Right ventricle myocardium inferior (tissue), 1 donor: ENCODE results near the gene DSTYK. TPM values are rescaled to one million over a fixed set of nuclear protein-coding genes. Genes with fewer than 3 reads are reported as not detected.
"Not testable (repeated sequence)": the region's sequence is repeated elsewhere in the genome, so short reads cannot be mapped to it uniquely, and the experiment has no call there.

ENCODE experiments used
- ATAC-seq: fragments of 200-7000 bp; cut with Tn5 transposase; one replicate; pipeline ENCODE4 v1.9.1; 2020; ENCODE audit warnings: mild to moderate bottlenecking, moderate library complexity
- DNase-seq: peaks from one replicate; pipeline ENCODE4 v3.0.0; 2021; ENCODE audit errors: missing footprints
- intact Hi-C: fragments of 100-400 bp; cut with DNase I; formaldehyde crosslinking; loops from one replicate; pipeline ENCODE4 v1.11.0; 2022
- total RNA-seq: library from RNA; stranded (reverse); fragmentation: NEBNext Ultra II Directional; extraction: Animal tissue kit (Norgen Biotek cat#: 25700); gene quantifications from one replicate; pipeline ENCODE4 v1.2.1, GENCODE V29; 2021
- donor health status: DM: no; HTN: yes; CAD: no; lungs with severe emphysema.

Gene DSTYK
- total RNA-seq, 1 donor from 2014 or later, result 5.2 TPM

DNA sequence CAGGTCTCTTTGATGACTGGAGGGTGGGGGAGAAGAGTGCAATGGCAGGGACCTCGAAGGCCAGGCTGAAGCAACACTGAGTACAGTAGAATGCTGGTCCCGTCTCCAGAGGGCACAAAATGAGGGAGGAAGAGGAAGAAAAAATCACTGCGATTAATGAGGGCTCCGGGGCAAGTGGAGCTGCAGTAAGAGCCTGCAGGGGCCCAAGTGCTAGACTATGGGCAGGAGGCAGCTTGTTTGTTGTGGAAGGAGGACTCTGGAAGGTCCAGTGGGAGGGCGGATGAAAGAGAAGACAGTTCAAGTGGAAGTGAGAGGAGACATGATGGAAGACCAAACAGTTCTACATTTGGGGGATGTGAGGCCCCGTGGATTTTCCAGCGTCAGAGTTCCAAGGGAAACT is 33.6 kb upstream of the DSTYK start:
- intact Hi-C loops, result no loop called here
- DNase-seq (no peak), ATAC-seq (no peak)

GRCh38 chr1:205244384-205244783 is 32.9 kb upstream of the DSTYK start:
- DNase-seq (no peak), ATAC-seq (no peak)
- intact Hi-C loops, result no loop called here

GRCh38 chr1:205243350-205244191 is 32.1 kb upstream of the DSTYK start:
- DNase-seq (no peak), ATAC-seq (no peak)
- intact Hi-C loops, result no loop called here

DNA sequence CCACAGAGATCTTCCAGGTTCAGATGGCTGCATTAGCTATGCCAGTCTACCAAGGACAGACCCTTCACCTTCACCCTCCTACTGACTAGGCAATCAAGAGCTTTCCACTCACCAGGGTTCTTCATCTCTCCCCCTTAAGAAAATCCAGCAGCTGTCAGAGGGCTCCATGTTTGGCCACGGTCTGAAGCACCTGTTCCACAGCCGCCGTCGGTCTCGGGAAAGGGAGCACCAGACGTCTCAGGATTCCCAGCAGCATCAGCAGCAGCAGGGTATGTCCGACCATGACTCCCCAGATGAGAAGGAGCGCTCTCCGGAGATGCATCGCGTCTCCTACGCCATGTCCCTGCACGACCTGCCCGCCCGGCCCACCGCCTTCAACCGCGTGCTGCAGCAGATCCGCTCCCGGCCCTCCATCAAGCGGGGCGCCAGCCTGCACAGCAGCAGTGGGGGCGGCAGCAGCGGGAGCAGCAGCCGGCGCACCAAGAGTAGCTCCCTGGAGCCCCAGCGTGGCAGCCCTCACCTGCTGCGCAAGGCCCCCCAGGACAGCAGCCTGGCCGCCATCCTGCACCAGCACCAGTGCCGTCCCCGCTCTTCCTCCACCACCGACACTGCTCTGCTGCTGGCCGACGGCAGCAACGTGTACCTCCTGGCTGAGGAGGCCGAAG is 30.0 kb upstream of the DSTYK start:
- ATAC-seq, result no peak
- intact Hi-C loops, result no loop called here
- DNase-seq, result no peak

GRCh38 chr1:205240569-205240968 is 29.1 kb upstream of the DSTYK start:
- no peak for ATAC-seq
- intact Hi-C loops, result no loop called here

DNA sequence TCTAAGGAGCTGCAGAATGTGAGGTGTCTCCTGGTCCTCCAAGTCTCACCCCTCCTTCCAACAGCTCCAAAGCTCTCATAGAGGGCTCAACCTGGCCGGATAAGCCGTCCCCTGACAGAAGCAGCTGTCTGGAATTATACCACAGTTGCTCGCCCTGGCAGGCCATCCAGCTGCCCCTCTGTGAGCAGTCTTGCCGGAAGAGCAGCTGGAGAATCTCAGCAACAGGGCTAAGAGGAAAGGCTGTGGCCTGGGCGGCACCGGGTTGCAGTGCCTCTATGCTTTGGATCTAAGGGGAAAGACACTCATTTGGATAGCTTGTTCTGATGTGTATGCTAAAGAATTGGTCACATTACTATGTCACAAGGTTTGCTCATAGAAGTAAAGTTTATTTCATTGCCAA is 28.6 kb upstream of the DSTYK start:
- ATAC-seq (no peak), DNase-seq (no peak)
- intact Hi-C loops, result no loop called here

More at GRCh38 chr1:205240569-205240968, 29.1 kb upstream of the DSTYK start:
- no peak for DNase-seq

DNA sequence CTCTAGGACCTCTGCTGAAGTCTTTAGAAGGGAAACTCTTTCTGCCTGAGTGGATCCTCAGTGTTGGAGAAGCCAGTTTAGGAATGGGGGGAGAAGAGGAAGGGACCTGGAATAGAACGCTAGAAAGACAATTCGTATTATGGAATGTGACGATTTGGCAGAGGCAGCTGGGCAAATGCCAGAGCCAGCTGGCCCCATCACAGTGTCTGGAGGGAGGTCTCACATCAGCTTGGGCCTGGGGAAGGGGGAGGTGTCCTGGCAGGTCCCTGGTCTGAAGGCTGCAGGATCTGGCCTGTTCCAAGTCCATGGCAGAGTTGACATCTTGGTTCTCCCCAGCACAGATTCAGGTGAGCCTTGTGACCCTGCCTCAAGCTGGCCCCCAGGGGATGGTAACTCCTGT is 27.6 kb upstream of the DSTYK start:
- no peak for ATAC-seq
- intact Hi-C loops, result no loop called here
- DNase-seq, result no peak

GRCh38 chr1:205237526-205238484 is 26.3 kb upstream of the DSTYK start:
- intact Hi-C loops, result no loop called here

GRCh38 chr1:205236951-205237475 is 25.5 kb upstream of the DSTYK start:
- ATAC-seq, result peak; percentile 10
- intact Hi-C loops, result no loop called here
- DNase-seq, result no peak

More at GRCh38 chr1:205237526-205238484, 26.3 kb upstream of the DSTYK start:
- ATAC-seq (peak; percentile 33), DNase-seq (no peak)

DNA sequence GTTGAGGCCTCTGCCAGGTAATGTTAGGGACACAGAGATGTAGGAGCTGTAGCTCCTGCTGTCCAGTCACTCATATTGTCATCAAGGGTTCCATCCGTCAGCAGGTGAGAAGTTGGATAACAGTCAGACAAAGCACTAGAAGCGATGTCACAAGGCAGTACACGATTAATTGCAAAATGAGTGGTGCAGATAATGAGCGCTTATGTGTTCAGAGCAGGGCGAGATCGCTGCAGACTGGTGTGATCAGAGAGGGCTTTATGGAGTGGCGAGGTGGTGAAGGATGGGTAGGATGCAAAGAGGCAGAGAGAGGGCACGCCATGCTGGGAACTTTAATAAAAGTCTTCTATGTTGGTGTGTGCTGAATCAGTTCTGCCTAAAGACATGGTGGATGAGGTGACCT is 25.0 kb upstream of the DSTYK start:
- intact Hi-C loops, result no loop called here
- no peak for ATAC-seq
- DNase-seq, result no peak

DNA sequence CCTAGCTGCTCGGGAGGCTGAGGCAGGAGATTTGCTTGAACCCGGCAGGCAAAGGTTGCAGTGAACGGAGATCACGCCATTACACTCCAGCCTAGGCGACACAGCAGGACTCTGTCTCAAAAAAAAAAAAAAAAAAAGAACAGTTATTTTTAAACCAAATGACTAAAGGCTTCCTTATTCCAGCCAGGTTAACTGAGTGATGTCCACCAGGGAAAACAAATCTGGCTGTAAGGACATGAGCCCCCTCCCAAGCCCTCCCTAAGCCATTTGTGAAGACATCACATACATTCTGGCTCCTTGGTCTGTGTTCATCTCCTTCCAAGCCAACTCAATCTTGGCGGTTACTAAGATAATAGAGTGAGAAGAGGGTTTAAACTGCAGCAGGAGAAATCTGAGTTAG is 24.4 kb upstream of the DSTYK start:
- no peak for DNase-seq
- intact Hi-C loops, result no loop called here
- ATAC-seq, result no peak

DNA sequence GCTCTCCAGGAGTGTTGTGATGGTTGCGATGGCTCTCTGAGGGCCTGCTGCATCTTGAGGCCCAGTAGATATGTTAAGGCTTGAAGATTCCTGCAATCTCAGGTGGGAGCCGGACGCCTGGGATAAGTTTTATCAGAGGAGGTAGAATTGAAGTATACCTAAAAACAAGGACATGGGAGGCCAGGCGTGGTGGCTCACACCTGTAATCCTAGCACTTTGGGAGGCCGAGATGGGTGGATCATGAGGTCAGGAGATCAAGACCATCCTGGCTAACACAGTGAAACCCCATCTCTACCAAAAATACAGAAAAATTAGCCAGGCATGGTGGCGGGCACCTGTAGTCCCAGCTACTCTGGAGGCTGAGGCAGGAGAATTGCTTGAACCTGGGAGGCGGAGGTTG is 22.5 kb upstream of the DSTYK start:
- intact Hi-C loops, result not testable (repeated sequence)

DNA sequence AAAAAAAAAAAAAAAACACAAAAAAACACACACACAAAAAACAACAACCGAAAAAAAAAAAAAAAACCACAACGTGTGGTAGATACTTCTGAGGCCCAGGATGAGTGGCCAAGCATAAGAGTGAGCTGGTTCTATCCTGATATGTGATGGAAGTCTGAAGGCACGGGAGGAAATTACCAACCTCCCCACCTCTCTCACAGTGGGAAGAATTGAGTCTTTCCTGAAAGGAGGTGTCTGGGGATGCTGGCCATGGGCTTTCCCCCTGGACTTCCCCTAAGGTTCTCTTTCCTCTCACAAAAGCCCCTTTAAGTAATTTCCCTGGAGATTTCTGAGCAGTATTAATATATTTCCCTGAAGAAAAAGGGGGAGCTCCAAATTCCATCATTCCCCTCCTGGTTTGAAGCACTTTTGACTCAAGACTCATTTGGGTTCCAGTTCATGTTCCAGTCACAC is 21.5 kb upstream of the DSTYK start:
- DNase-seq (no peak), ATAC-seq (no peak)
- intact Hi-C loops, result no loop called here

More for the DNA sequence above, 22.5 kb upstream of the DSTYK start:
- ATAC-seq, DNase-seq: not testable (repeated sequence)

DNA sequence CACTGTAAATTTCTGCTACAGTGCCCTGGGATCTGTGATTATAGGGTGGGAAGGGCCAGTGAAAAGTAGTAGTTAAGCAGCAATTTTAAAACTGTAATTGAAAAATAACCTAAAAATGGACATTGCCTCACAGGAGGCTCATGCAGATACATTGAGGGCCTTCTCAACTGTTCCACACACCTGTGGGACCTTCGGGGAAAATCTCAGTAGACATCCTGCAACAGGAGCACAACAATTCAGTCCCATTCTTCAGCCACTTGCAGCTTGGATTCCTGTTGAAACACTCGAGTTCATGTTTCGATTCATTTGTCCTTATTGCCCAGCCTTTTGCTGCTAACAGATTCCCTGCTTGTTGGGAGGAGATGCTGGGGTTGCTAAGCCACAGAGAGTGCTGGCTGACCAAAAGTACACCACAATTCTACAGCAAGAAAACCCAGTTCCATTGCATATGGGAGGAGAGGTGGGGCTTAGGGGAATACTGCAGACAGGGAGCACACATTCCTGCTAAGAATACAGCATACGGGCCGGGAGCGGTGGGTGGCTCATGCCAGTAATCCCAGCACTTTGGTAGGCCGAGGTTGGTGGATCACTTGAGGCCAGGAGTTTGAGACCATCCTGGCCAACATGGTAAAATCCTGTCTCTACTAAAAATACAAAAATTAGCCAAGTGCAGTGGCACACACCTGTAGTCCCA is 20.8 kb upstream of the DSTYK start:
- DNase-seq (no peak), ATAC-seq (no peak)
- intact Hi-C loops, result no loop called here

DNA sequence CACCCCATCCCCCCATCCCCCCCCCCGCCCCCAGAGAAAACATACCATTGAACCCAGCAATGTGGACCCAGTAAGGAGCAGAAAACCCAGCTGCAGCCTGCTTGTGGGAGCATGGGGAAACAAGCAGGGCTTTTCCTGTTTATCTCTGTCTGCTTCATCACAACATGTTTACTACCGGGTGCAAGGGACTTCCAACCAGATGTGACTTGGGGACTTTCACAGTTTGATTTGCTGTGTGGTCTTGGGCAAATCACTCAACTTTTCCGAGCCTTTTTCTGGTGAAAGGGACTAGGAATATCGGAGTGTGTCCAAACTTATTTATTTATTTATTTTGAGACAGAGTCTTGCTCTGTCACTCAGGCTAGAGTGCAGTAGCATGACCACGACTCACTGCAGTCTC is 19.5 kb upstream of the DSTYK start:
- intact Hi-C loops, result no loop called here
- DNase-seq, result no peak
- ATAC-seq, result no peak

DNA sequence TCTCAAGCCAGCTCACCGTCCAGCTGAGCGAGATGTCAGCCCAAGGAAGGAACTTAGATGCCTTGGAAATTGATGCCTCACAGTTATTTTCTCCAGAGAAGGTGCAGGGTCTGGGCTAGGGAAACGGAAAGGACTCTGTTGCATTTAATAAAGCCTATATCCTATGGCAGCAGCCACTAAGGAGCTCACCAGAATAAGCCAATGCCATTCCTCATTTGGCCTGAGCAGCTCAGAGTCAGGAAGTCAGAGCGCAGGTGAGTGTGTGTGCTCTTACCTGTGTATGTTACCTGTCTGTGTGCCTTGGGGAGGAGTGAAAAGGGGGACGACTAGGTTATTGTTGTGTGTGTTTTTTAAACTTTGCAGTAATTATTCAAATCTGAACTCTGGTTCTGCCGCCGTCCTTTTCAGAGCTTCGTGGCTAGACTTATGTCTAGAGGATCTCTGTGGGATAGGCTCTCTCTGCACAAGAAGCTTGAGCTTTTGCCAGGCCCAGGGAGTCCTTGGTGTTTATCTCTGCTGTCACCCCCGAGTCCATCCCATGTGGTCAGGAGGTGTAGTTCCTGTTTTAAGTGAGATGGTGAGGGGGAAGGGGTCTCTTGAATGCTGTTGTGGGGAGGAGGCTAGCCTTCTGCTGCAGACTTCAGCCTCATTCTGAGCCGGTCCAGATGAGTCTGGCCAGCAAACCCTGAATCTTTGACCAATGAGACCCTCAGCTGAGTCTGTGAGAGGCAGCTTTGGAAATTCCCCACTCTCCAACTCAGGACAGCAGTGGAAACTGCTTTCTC is 18.6 kb upstream of the DSTYK start:
- intact Hi-C loops, result loop anchor here (2.0 kb wide), 1 partner anchor 27 kb away; no protein-coding TSS in a partner anchor
- ATAC-seq (no peak), DNase-seq (no peak)

- ATAC-seq (no peak), DNase-seq (no peak)
- intact Hi-C loops, result loop anchor here (2.0 kb wide), 1 partner anchor 27 kb away; no protein-coding TSS in a partner anchor
Measured at GRCh38 chr1:205229399-205229871, 17.9 kb upstream of the DSTYK start.
